ENCODE data around the gene SEC14L2. TPM values are rescaled to one million over a fixed set of nuclear protein-coding genes. Genes with fewer than 3 reads are reported as not detected.

SEC14L2 gene
- total RNA-seq, 1 experiment from 2014 or later, result 3.9 TPM

DNA sequence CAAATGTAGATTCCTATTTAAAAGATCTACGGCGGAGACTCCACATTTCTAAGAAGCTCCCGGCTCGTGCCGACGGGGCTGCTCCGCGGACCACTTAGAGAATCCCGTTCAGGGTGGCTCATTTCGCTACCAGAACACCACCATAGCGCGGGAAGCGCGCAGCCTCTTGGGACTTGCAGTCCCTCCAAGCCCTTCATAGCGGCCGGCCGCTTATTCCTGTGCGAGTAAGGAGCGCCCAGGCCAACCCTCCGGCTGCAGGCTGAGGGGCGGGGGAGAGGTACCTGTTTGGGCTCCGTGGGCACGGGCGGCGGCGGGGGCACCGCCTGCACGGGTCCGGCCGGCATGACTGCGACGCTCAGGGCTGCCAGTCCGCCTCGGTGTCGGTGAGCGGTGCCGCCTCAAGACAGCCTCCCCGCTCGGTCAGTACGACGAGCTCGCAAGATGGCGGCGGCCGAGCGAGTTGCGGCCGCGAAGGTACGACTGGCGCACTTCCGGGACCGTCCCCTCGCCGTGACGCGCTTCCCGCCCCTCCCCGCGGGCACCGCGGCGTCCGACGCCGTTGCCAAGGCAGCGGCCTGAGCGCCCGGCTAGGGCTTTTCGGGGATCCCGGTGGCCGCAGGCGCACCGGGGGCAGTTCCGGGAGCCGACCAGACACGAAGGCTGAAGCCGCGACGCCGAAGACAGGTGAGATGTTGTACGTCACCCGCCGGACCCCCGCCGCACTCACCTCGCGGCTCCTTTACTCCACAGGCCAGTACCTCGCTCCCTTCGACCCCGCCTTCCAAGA lies 40.2 kb upstream of the SEC14L2 start, which contains the start of the genes CCDC157 and SF3A1 (continued):
- TF ChIP-seq SP1 (CRISPR knock-in tag; conservative IDR thresholded peaks at IDR 0.05), result peak; percentile 85

DNA sequence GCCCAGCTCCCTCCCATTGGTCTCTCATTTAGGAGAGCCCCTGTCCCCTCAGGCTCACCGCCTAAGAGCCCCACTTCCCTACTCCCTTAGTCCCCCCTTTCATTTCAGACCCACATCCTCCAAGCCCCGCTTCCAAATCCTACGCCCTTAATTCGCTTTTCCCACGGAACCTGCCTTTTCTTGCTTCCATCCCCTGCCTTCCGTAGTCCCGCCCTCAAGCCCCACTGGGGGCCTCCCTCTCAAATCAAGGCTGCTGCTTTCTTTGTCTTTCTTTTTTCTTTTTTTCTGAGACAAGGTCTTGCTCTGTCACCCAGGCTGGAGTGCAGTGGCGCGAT lies 39.6 kb upstream of the SEC14L2 start:
- Mint-ChIP-seq H3K4me1 (peaks cover 25% of the 10 kb centered on the region), H3K4me3 (peak overlapping the region; percentile 95), H3K27ac (peak overlapping the region; percentile 95), H3K27me3 (ENCODE audit: low read depth) (no peaks in the 10 kb centered on the region), H3K9me3 (no peaks in the 10 kb centered on the region), H3K36me3 (peaks cover 18% of the 10 kb centered on the region)
- TF ChIP-seq ZSCAN18 (CRISPR knock-in tag; IDR thresholded peaks at IDR 0.05) (no peak), USF1 (CRISPR knock-in tag; IDR thresholded peaks at IDR 0.05) (no peak), HMGA2 (CRISPR knock-in tag; IDR thresholded peaks at IDR 0.05) (no peak), RORB (CRISPR knock-in tag; IDR thresholded peaks at IDR 0.05) (no peak), TCF7 (CRISPR knock-in tag; IDR thresholded peaks at IDR 0.05; ENCODE audit: low read depth) (no peak), E2F5 (CRISPR knock-in tag; IDR thresholded peaks at IDR 0.05) (no peak), PRRX2 (CRISPR knock-in tag; IDR thresholded peaks at IDR 0.05) (no peak), TEAD4 (CRISPR knock-in tag; IDR thresholded peaks at IDR 0.05) (no peak), MAX (CRISPR knock-in tag; IDR thresholded peaks at IDR 0.05) (no peak), ZNF232 (CRISPR knock-in tag; IDR thresholded peaks at IDR 0.05) (no peak), PREB (CRISPR knock-in tag; IDR thresholded peaks at IDR 0.05; ENCODE audit: borderline replicate concordance) (no peak), EMX1 (CRISPR knock-in tag; IDR thresholded peaks at IDR 0.05) (no peak), STAT6 (CRISPR knock-in tag; conservative IDR thresholded peaks at IDR 0.05; ENCODE audit: low read depth) (no peak)
- TF ChIP-seq, protein P1, sequence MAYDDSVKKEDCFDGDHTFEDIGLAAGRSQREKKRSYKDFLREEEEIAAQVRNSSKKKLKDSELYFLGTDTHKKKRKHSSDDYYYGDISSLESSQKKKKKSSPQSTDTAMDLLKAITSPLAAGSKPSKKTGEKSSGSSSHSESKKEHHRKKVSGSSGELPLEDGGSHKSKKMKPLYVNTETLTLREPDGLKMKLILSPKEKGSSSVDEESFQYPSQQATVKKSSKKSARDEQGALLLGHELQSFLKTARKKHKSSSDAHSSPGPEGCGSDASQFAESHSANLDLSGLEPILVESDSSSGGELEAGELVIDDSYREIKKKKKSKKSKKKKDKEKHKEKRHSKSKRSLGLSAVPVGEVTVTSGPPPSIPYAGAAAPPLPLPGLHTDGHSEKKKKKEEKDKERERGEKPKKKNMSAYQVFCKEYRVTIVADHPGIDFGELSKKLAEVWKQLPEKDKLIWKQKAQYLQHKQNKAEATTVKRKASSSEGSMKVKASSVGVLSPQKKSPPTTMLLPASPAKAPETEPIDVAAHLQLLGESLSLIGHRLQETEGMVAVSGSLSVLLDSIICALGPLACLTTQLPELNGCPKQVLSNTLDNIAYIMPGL (CRISPR knock-in tag; IDR thresholded peaks at IDR 0.05), result no peak
- TF ChIP-seq, protein P2, sequence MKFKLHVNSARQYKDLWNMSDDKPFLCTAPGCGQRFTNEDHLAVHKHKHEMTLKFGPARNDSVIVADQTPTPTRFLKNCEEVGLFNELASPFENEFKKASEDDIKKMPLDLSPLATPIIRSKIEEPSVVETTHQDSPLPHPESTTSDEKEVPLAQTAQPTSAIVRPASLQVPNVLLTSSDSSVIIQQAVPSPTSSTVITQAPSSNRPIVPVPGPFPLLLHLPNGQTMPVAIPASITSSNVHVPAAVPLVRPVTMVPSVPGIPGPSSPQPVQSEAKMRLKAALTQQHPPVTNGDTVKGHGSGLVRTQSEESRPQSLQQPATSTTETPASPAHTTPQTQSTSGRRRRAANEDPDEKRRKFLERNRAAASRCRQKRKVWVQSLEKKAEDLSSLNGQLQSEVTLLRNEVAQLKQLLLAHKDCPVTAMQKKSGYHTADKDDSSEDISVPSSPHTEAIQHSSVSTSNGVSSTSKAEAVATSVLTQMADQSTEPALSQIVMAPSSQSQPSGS (CRISPR knock-in tag; IDR thresholded peaks at IDR 0.05; ENCODE audit: borderline replicate concordance, low read depth), result no peak
- TF ChIP-seq, protein P3, sequence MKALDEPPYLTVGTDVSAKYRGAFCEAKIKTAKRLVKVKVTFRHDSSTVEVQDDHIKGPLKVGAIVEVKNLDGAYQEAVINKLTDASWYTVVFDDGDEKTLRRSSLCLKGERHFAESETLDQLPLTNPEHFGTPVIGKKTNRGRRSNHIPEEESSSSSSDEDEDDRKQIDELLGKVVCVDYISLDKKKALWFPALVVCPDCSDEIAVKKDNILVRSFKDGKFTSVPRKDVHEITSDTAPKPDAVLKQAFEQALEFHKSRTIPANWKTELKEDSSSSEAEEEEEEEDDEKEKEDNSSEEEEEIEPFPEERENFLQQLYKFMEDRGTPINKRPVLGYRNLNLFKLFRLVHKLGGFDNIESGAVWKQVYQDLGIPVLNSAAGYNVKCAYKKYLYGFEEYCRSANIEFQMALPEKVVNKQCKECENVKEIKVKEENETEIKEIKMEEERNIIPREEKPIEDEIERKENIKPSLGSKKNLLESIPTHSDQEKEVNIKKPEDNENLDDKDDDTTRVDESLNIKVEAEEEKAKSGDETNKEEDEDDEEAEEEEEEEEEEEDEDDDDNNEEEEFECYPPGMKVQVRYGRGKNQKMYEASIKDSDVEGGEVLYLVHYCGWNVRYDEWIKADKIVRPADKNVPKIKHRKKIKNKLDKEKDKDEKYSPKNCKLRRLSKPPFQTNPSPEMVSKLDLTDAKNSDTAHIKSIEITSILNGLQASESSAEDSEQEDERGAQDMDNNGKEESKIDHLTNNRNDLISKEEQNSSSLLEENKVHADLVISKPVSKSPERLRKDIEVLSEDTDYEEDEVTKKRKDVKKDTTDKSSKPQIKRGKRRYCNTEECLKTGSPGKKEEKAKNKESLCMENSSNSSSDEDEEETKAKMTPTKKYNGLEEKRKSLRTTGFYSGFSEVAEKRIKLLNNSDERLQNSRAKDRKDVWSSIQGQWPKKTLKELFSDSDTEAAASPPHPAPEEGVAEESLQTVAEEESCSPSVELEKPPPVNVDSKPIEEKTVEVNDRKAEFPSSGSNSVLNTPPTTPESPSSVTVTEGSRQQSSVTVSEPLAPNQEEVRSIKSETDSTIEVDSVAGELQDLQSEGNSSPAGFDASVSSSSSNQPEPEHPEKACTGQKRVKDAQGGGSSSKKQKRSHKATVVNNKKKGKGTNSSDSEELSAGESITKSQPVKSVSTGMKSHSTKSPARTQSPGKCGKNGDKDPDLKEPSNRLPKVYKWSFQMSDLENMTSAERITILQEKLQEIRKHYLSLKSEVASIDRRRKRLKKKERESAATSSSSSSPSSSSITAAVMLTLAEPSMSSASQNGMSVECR (CRISPR knock-in tag; IDR thresholded peaks at IDR 0.05; ENCODE audit: borderline replicate concordance), result no peak
- ATAC-seq, result peak; percentile 5; the same call in 1 of the 2 replicates
- DNase-seq (ENCODE audit: low spot score), result no peak
- ChIA-PET POLR2A (interaction anchor here (0.6 to 1.7 kb wide), 7 partner anchors 17 to 69 kb away, joined by 3 to 19 read pairs (median 6); partner anchors contain the start of genes CASTOR1, MTFP1, RNF215 and SEC14L2), CTCF (interaction anchor here (0.7 to 3.6 kb wide), 9 partner anchors 30 to 94 kb away, joined by 3 to 25 read pairs (median 5); partner anchors contain the start of genes CASTOR1, MTFP1, RNF215 and SEC14L2)
